Subcutaneous adipose tissue (tissue), 4 donors: Measurements from ENCODE around the gene RPS8. TPM values are rescaled to one million over a fixed set of nuclear protein-coding genes. Genes with fewer than 3 reads are reported as not detected.

ENCODE experiments used
- total RNA-seq, 4 donors: library from RNA; depleted of rRNA; stranded (reverse); fragments of >200 nt; gene quantifications; one replicate each; pipeline ENCODE4 v1.1.0, GENCODE V29; 2016
- TF ChIP-seq, protein P1 (sequence below): fragments of 450-650 bp; IDR thresholded peaks from one replicate; pipeline ENCODE4 v1.5.1; 2016; ENCODE audit warnings: low read depth, mild to moderate bottlenecking, control low read depth, antibody characterized with exemption, moderate library complexity

The RPS8 gene
- total RNA-seq, 4 donors from 2014 or later, result 1,837 to 2,469 (median 2,281) TPM

DNA sequence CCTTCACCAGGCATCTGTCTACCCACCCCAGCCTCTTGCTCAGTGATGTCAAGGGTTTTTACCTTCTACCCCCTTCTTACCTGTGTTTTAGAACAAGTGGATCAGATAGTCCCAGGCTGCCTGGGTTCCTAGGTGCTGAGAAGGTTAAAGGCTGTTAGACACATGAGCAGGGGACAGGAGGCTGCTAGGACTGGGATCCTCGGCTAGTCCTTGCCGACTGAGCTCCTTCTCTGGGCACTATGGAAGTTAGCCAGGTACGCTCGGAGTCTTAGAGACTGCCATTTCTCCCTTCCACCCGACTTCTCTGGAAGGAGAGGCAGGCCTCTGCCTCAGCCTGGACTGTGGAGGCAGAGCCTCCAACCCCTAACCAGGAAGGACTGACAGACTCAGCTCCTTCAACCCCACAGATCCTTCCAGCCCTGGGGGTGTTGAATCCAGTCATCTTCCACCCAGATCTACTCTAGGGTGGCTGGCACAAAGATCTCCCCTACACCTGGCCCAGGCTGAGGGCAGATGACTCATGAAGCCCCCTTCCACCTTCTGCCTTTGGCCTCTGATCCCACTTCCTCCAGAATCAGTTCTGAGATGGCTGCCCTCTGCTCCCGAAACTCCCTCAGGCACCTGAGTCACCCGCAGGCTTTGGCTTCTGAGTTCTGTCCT lies 31.5 kb downstream of the RPS8 start, which contains the start of gene DYNLT4:
Gene DYNLT4, minus strand, starts transcription at position 648 of the 660 bp plus-strand sequence. CDS start 683 bp downstream, outside the sequence.
- TF ChIP-seq, protein P1, sequence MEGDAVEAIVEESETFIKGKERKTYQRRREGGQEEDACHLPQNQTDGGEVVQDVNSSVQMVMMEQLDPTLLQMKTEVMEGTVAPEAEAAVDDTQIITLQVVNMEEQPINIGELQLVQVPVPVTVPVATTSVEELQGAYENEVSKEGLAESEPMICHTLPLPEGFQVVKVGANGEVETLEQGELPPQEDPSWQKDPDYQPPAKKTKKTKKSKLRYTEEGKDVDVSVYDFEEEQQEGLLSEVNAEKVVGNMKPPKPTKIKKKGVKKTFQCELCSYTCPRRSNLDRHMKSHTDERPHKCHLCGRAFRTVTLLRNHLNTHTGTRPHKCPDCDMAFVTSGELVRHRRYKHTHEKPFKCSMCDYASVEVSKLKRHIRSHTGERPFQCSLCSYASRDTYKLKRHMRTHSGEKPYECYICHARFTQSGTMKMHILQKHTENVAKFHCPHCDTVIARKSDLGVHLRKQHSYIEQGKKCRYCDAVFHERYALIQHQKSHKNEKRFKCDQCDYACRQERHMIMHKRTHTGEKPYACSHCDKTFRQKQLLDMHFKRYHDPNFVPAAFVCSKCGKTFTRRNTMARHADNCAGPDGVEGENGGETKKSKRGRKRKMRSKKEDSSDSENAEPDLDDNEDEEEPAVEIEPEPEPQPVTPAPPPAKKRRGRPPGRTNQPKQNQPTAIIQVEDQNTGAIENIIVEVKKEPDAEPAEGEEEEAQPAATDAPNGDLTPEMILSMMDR, result no peak

GRCh38 chr1:44807364-44808062 lies 32.2 kb downstream of the RPS8 start:
- TF ChIP-seq, protein P1, result no peak

DNA sequence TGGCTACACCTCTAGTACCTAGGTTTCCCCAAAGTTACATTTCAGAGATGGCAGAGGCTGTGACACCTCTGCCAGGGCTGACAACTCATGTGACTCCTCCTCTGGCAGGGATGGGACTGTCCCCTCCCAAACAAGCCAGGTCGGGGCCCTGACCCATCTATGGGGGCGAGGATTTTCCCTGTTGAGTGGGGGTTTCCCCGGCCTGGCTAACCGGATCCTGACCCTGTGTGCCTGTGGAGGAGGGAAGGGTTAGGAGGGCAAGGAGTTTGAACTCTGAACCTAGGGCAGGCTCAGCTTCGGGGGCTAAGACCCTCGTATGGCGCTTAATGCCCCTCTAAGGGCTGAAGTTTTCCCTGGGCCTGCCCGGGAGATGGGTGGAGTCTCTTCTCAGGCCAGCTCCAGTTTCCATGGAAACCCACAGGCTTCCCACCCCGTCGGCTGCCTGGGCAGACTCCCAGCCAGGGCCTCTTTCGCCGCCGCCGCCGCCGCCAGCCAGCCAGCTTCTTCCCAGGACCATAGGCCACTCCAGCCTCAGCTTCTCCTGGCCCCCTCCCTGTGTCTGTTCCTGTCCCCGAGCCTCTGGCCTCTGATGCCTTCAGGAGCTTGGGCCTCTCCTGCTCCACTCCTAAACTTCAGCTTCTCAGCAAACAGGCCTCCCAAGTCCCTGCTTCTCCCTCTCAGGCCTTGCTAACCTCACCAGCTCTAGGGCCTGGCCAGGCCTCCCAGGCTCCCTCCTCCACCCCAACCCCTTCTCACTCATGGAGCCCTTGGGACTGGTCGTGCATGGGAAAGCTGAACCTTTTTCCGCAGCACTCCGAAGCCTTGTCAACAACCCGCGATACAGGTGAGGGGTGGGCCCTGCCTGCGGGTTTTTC lies 33.0 kb downstream of the RPS8 start, which contains the start of gene BTBD19:
Gene BTBD19, plus strand, starts transcription at position 461 of the 875 bp plus-strand sequence. Its CDS starts 298 bp downstream, at position 759.
- TF ChIP-seq, protein P1, result no peak

DNA sequence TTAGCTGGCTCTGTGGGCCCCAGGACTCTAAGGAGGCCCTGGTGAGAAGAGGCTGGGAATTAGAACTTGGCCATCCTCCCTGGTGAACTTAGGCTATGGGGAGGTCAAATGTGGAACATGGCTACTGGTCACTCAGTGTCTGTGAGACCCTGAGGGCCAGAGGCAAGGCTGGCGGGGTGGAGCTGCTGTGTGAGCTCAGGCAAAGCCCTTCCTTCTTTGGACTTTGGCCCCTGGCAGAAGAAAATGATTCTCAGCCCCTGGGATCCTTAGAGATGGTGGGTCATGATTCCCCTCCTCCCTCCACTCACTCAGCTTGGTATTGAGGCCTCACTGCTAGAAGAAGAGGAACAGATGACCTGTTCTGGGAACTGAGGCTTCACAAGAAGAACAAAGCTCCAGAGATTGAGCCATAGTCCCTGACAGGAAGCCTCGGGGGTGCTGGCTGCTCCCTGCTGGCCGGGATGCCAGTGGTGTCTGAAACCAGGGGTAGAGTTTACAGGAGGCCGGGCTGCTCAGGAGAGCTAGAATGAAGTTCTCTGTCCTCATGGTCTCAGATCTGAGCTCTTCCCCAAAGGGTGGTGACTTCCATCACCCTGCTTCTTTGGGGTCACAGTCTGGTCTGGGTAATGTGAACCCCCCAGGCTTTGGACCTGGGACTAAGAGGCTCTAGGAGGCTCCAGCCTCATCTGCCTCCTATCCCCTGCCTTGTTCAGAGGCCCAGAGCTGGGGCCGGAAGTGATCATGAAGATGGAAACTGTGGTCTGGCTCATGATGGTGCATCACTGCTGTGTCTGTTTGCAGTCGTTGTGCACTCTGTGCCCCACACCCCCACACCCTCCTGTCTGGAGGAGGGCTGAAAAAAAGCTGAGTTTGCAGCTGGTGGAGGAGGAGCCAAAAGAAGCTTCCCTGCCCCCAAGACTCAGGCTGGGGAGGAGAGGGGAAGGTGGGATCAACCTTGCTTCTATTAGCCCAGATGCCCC lies 33.9 kb downstream of the RPS8 start:
- TF ChIP-seq, protein P1, result no peak

DNA sequence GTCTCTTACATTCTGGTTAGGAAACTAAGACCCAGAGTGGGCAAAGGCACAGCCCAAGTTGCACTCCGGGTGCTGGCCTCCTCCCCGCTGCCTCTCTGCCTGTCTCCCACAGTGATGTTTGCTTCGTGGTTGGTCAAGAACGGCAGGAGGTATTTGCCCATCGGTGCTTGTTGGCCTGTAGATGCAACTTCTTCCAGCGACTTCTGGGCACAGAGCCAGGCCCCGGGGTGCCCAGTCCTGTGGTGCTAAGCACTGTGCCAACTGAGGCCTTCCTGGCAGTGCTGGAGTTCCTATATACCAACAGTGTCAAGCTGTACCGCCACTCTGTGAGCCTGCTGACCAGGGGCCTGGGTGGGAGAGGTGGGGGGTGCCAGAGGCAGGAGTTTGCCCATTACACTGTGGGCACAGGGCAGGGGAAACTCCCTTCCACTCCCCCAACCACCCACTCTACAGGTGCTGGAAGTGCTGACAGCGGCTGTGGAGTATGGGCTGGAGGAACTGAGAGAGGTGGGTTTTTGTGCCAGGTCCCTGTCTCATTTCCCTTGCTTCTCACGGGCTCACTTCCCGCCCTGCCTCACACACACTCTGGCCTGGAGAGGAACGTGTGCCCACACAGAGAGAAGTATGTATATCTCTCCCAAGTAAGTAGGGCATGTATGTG lies 34.9 kb downstream of the RPS8 start:
- TF ChIP-seq, protein P1, result no peak

DNA sequence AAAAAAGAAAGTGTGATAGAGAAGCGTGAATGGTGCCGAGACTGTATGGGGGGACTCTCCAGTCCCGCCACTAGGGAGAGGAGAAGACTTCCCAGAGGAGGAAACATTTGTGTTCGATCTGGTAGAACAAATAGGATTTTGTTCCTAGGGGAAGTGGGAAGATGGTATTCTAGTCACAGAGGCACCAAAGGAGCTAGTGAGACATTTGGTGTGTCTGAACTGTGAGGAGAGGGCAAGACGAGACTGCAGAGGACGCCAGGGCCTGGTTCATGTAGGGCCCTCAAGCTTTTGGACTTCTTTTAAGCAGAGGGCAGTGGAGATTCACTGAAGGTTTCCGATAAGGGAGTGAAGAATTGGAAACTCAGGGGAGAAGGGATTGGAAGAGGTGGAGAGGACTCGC lies 35.9 kb downstream of the RPS8 start:
- TF ChIP-seq, protein P1, result no peak
